ENCODE results near the gene YTHDF2.
"Not testable (repeated sequence)": the region's sequence is repeated elsewhere in the genome, so short reads cannot be mapped to it uniquely, and the experiment has no call there.

DNA sequence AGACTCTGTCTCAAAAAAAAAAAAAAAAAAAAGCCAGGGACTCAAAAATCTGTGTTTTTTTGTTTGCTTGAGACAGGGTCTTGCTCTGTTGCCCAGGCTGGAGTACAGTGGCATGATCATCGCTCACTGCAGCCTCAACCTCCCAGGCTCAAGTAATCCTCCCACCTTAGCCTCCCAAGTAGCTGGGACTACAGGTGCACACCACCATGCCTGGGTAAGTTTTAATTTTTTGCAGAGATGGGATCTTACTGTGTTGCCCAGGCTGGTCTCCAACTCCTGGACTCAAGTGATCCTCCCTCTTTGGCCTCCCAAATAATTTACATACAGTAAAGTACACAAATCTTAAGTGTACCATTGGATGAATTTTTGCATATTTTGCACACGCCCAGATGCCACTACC lies 55.2 kb downstream of the YTHDF2 start:
- TF ChIP-seq POLR2A (IDR thresholded peaks at IDR 0.05), result not testable (repeated sequence)
- TF ChIP-seq, protein P1, sequence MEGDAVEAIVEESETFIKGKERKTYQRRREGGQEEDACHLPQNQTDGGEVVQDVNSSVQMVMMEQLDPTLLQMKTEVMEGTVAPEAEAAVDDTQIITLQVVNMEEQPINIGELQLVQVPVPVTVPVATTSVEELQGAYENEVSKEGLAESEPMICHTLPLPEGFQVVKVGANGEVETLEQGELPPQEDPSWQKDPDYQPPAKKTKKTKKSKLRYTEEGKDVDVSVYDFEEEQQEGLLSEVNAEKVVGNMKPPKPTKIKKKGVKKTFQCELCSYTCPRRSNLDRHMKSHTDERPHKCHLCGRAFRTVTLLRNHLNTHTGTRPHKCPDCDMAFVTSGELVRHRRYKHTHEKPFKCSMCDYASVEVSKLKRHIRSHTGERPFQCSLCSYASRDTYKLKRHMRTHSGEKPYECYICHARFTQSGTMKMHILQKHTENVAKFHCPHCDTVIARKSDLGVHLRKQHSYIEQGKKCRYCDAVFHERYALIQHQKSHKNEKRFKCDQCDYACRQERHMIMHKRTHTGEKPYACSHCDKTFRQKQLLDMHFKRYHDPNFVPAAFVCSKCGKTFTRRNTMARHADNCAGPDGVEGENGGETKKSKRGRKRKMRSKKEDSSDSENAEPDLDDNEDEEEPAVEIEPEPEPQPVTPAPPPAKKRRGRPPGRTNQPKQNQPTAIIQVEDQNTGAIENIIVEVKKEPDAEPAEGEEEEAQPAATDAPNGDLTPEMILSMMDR (IDR thresholded peaks at IDR 0.05), result not testable (repeated sequence)
